Lung (tissue), 12 donors: ENCODE measurements around the gene MROH8. TPM values are rescaled to one million over a fixed set of nuclear protein-coding genes. Genes with fewer than 3 reads are reported as not detected.

Source experiments
- ATAC-seq: fragments of 200-7000 bp; cut with Tn5 transposase; one replicate; pipeline ENCODE4 v1.9.1; 2020; ENCODE audit warnings: moderate number of reproducible peaks; ENCODE audit not compliant: insufficient read depth, low FRiP score
- DNase-seq, 3 donors: peaks; one replicate each; pipeline ENCODE4 v3.0.0-alpha.2; 2013 to 2017
- H3K27ac ChIP-seq, 2 donors: one replicate each; pipeline ENCODE4 v1.5.1; 2013; ENCODE audit warnings: mild to moderate bottlenecking in 2 of 2, moderate library complexity in 2 of 2, control low read depth in 1 of 2, inconsistent platforms in 1 of 2, low read depth in 1 of 2, low read length in 1 of 2
- H3K27me3 ChIP-seq, 3 donors: one replicate each; pipeline ENCODE4 v1.5.1; 2013; ENCODE audit warnings: low read length in 2 of 3; ENCODE audit not compliant: control insufficient read depth in 3 of 3, insufficient read depth in 3 of 3
- H3K36me3 ChIP-seq, 4 donors: one replicate each; pipeline ENCODE4 v1.5.1; 2013; ENCODE audit warnings: low read length in 4 of 4, mild to moderate bottlenecking in 1 of 4, moderate library complexity in 1 of 4; ENCODE audit not compliant: control insufficient read depth in 4 of 4, insufficient read depth in 4 of 4
- H3K4me1 ChIP-seq, 5 donors: one replicate each; pipeline ENCODE4 v1.5.1; 2013; ENCODE audit warnings: low read length in 5 of 5, mild to moderate bottlenecking in 2 of 5, moderate library complexity in 1 of 5; ENCODE audit not compliant: control insufficient read depth in 5 of 5, insufficient read depth in 5 of 5
- H3K4me3 ChIP-seq: one replicate; pipeline ENCODE4 v1.5.1; 2013; ENCODE audit warnings: mild to moderate bottlenecking, control low read depth, moderate library complexity
- H3K9ac ChIP-seq, 2 donors: one replicate each; pipeline ENCODE4 v1.5.1; 2013; ENCODE audit warnings: low read length in 2 of 2, control low read depth in 1 of 2; ENCODE audit not compliant: insufficient read depth in 1 of 2
- H3K9me3 ChIP-seq, 4 donors: one replicate each; pipeline ENCODE4 v1.5.1; 2013; ENCODE audit warnings: low read length in 3 of 4, mild to moderate bottlenecking in 1 of 4, moderate library complexity in 1 of 4; ENCODE audit not compliant: control insufficient read depth in 4 of 4, insufficient read depth in 3 of 4
- CTCF ChIP-seq: IDR thresholded peaks from 2 replicates; pipeline ENCODE4 v1.5.1; 2012; ENCODE audit warnings: mild to moderate bottlenecking; ENCODE audit errors: control extremely low read depth, extremely low read depth
- WGBS, 2 donors: extraction: QIAGEN DNeasy Blood & Tissue Kit; methylation state at CpG; one replicate each; pipeline ENCODE4 v1.1.7; 2013; 5-methylcytosine and 5-hydroxymethylcytosine counted together
- polyA plus RNA-seq, 2 donors: library from polyadenylated mRNA; stranded (reverse); fragments of 200-250 nt; gene quantifications; one replicate each; pipeline ENCODE4 v1.2.1, GENCODE V29; 2013
- total RNA-seq, 2 donors: library from RNA; depleted of rRNA in 1 of 2; stranded (reverse); fragments of >200 nt in 1 of 2; gene quantifications; one replicate each; pipeline ENCODE4 v1.2.1, GENCODE V29; 2014 to 2021
- donor health status: control.
- donor health status: control.
- donor health status: Bipolar disorder and iron deficiency.
- donor health status: healthy.
- donor health status: DM: yes; HTN: yes; CAD: no.

Gene MROH8
- total and polyA plus RNA-seq, 4 donors, result 0.84 to 4.0 (median 2.5) TPM

DNA sequence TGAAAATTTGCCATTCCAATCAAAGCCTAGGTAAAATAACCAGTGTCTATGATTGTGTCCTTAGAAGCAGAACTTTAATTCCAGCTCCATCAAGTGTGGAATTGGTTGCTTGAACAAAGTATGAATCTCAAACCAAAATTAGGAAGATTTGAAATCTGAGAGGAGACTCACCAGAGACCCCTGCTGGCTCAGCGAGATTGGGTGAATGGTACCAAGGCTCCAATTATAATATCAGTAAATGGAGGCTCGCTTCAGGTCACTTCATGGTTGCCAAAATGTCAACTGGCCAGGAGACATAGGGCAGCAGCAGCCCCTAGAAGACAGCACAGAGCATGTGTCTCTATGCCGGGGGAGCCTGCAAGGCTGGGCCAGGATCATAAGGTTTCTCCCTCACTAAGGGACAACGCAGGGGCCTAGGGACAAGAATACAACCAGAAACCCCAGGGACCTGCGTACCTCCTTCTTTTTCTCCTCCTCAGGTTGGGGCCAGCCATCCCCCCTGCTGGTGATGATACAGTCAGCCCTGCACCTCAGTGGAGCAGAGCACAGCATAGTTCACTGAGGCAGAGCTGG is 97.5 kb downstream of the MROH8 start:
- TF ChIP-seq CTCF, result peak; percentile 25
- H3K9ac ChIP-seq, result no peak overlapping the region
- H3K27me3 ChIP-seq, result no peaks in the 10 kb centered on the region
- no peak overlapping the region for H3K4me3 ChIP-seq
- peaks cover 0 to 9% (median 3%) of the 10 kb centered on the region in 4 donors for H3K36me3 ChIP-seq
- H3K9me3 ChIP-seq, result no peaks in the 10 kb centered on the region
- no peak overlapping the region for H3K27ac ChIP-seq
- ATAC-seq (no peak), DNase-seq (no peak)
- no peaks in the 10 kb centered on the region for H3K4me1 ChIP-seq
- WGBS, 2 donors, result 91 to 95% methylated on average over 5 of the region's 5 CpGs

DNA sequence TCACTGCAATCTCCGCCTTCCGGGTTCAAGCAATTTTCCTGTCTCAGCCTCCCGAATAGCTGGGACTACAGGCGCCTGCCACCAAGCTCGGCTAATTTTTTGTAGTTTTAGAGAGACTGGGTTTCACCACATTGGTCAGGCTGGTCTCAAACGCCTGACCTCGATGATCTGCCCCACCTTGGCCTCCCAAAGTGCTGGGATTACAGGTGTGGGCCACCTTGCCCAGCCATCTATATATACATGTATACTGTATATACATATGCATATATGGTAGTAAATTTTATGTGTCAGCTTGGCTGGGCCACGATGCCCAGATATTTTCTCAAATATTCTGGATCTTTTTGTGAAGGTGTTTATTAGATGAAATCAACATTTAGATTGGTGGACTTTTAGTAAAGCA is 102.3 kb downstream of the MROH8 start:
- Histone ChIP-seq H3K27me3 (no peaks in the 10 kb centered on the region), H3K36me3 (peaks cover 0 to 11% (median 4%) of the 10 kb centered on the region in 4 donors), H3K9me3 (peaks cover 0 to 4% (median 0%) of the 10 kb centered on the region in 4 donors), H3K4me3 (no peak overlapping the region), H3K27ac (no peak overlapping the region), H3K4me1 (no peaks in the 10 kb centered on the region), H3K9ac (no peak overlapping the region)
- DNase-seq, result no peak
- TF ChIP-seq CTCF, result no peak
- ATAC-seq, result no peak
- 97% methylated on average over 8 of the region's 8 CpGs for WGBS, 2 donors

DNA sequence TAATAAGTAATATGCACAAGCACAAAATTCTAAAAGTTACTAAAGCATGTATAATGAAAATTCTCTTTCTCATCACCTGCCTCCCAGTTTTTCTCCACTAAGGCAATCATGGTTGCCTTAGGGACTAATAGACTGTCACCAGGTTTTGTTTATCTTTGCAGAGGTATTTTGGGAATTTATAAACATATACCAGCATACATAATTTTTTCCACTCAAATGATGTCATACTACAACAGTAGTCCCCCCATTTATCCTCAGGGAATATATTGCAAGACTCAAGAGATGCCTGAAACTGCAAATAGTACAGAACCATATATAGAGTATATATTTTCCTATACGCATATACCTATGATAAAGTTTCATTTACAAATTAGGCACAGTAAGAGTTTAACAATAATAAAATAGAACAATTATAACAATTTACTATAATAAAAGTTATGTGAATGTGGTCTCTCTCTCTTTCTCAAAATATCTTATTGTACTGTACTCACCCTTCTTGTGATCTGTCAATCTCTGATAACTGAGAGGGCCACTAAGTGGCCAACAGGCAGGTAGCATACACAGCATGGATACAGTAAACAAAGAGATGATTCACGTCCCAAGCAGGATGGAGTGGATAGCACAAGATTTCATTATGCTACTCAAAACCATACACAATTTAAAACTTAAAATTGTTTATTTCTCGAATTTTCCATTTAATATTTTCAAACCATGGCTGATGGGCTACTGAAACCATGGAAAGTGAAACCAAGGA is 103.2 kb downstream of the MROH8 start:
- Histone ChIP-seq H3K27ac (no peak overlapping the region), H3K36me3 (peaks cover 0 to 9% (median 4%) of the 10 kb centered on the region in 4 donors), H3K27me3 (no peaks in the 10 kb centered on the region), H3K9me3 (peaks cover 0 to 4% (median 0%) of the 10 kb centered on the region in 4 donors), H3K9ac (no peak overlapping the region), H3K4me3 (no peak overlapping the region), H3K4me1 (no peaks in the 10 kb centered on the region)
- DNase-seq (peak in 1 of 3 donors; percentile 4), ATAC-seq (no peak)
- no peak for TF ChIP-seq CTCF
- 87 to 90% methylated on average over 3 of the region's 3 CpGs for WGBS, 2 donors
